GM04503 (cell line): ENCODE data around the gene MEX3A.
A peak's percentile ranks its signal among the peaks of the same experiment; 100 is the strongest.
"Not testable (repeated sequence)": the region's sequence is repeated elsewhere in the genome, so short reads cannot be mapped to it uniquely, and the experiment has no call there.

ENCODE experiments used
- DNase-seq: peaks from one replicate; pipeline ENCODE4 v3.0.0-alpha.2; 2012; ENCODE audit warnings: low read depth

The MEX3A gene

DNA sequence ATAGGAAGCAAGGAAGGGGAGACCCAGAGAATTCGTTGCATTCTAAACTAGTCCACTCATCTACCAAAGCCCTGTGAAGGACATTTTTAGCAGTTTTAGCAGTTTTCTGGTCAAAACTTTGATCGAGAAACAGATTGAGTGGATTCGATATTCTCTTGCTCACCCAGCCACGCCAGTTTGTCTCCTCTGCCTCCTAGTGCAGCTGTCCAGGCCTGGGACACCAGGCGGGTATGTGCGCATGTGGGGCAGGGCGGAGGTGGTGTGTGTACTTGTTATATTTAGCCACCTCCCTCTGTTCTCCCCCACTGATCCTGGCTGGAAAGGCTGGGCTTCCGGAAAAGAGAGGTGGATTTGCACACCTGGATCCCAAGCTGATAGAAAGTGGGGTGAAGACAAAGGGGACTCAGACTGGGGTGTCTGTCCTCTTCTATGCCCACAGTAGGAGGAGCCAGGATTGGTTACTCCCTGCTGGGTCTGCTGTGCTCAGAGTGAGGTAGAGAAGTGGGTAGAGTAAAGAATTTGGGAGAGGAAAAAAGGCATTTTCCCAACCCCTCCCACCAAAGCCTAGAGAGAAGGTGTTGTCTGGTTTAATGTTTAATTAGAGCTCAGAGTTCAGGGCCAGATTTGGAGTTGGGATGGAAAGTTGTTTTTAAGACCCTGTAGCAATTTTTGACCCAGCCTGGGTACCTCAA, 36.1 kb upstream of the MEX3A start:
- DNase-seq, result no peak

DNA sequence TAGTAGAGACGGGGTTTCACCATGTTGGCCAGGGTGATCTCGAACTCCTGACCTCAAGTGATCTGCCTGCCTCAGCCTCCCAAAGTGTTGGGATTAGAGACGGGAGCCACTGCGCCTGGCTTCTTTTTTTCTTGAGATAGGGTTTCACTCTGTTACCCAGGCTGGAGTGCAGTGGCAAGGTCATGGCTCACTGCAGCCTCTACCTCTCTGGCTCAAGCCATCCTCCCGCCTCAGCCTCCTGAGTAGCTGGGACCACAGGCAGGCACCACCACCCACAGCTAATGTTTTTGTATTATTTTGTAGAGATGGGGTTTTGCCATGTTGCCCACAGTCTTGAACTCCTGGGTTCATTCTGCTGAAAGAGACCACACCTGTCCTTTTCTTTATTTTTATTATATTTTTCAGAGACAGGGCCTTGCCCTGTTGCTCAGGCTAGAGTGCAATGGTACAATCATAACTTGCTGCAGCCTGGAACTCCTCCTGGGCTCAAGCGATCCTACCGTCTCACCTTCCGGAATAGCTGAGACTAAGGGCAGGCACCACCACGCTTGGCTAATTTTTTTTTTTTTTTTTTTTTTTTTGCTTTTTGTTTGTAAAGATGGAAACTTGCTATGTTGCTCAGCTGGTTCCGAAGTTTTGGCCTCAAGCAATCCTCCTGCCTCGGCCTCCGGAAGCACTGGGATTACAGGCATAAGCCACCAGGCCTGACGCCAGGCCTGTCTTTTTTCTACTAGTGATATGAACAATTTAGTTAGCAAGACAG, 35.3 kb upstream of the MEX3A start:
- no peak for DNase-seq

DNA sequence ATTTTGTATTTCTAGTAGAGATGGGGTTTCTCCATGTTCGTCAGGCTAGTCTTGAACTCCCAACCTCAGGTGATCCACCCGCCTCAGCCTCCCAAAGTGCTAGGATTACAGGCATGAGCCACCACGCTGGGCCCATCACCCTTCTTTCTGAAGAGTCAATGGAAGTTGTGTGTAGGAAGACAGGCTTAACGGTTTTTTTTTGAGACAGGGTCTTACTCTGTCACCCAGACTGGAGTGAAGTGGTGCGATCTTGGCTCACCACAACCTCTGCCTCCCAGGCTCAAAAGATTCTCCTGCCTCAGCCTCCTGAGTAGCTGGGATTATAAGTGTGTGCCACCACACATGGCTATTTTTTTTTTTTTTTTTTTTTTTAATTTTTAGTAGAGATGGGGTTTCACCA, 34.5 kb upstream of the MEX3A start:
- not testable (repeated sequence) for DNase-seq

GRCh38 chr1:156115514-156116374, 33.5 kb upstream of the MEX3A start:
- peak; percentile 31 for DNase-seq

GRCh38 chr1:156114919-156115513, 32.8 kb upstream of the MEX3A start:
- no peak for DNase-seq

GRCh38 chr1:156114101-156114918, 32.0 kb upstream of the MEX3A start, which contains the start of gene LMNA:
LMNA (plus strand) TSS chr1:156114711; CDS start chr1:156114919, 208 bp downstream.
- peak; percentile 90 for DNase-seq

DNA sequence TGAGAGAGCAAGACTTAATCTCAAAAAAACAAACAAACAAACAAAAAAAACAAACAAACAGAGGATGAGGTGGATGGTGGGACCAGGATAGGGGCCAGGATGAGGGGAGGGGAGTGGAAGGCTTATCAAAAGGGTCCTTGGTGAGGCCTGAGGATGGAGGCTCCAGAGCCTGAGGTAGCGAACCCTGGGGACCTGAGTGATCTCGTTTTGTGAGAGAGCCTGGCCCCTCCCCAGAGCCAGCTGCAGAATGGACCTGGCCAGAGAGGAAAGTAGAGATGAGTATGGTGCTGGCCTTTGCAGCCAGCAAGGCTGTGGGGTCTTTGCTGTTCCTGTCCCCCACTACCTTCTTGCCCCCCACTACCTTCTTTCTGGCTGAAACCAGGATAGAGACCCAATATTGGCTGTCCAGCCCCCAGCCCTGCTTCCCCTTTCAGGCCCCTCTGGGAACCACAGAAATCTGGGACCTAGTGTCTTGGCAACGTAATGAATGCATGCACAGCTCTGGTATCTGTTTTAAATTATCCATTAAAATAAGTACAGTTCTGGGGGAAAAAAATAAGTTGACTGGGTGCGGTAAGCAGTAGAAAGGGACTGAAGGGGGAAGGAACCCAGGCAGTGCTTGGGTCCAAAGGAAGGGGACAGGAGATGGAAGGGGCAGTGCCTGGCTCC, 31.2 kb upstream of the MEX3A start:
- no peak for DNase-seq

DNA sequence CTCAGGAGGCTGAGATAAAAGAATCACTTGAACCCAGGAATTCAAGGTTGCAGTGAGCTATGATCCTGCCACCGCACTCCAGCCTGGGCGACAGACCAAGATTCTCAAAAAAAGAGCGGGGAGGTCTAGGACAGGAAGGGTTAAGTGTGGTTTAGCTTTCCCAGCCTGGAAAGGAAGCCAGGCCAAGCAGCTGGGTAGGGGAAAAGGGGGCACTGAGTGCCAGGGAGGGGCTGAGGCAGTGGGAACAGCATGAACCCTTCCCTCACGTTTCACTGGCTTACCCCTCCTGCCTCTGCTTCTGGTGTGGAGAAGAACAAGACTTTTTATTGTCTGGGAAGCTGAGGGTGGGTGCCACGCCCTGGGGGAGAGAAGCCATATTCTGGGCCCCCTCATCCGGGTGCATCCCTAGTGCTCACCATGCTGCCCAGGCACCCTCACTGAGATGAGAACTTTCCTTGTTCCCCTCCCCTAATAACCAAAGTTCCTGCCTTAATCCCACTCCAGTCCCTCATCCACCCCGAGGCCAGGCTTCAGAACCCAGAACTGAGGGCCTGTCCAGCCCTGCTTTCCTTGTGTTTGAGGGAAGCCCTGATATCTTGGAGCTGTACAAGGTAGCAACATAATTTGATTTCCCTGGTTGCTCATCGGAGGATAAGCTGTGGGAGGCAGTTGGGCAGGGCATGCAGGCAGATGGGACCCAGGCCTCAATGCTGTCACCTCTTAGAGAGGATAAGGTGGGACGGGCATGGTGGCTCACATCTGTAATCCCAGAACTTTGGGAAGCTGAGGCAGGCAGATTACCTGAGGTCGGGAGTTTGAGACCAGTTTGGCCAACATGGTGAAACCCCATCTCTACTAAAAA, 30.2 kb upstream of the MEX3A start:
- DNase-seq, result no peak

DNA sequence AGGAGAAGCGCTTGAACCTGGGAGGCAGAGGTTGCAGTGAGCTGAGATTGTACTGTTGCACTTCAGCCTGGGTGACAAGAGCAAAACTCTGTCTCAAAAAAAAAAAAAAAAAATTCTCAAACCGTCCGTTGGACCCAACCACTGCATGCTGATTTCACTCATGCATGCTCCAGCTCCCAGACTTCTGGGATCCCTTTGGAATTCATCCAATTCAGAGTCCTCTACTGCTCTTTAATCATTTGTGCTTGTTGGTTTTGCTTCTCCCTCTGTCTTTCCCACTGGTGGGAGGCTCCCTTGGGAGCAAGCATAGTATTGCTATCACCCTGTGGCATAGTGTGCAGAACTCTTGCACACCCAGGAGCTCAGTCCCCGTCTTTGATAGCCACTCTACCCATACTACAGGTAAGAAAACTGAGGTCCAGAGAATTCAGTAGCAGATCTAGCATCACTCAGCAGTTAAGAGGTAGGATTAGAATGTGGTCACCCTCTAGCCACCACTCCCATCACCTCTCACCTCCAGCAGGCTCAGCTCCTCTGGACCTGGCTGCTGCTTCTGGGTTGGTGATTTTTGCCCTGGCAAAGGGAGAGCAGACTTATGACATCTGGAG, 29.2 kb upstream of the MEX3A start:
- no peak for DNase-seq

DNA sequence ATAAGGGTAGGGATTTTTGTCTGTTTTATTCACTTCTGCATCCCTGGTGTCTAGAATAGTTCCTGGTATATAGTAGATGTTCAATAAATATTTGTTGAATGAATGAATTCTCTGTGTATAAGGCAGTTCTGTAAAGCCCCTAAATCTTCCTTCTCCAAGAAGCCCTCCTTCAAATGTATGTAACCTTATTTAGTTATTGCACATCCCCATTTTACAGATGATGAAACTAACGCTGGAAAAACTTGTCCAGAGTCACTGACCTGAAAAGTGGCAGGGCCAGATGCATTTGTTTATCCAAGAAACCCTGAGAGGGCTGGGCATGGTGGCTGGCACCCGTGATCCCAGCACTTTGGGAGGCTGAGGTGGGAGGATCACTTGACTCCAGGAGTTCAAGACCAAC, 28.0 kb upstream of the MEX3A start:
- no peak for DNase-seq

- no peak for DNase-seq
Observed at GRCh38 chr1:156108664-156109241, 26.5 kb upstream of the MEX3A start.

DNA sequence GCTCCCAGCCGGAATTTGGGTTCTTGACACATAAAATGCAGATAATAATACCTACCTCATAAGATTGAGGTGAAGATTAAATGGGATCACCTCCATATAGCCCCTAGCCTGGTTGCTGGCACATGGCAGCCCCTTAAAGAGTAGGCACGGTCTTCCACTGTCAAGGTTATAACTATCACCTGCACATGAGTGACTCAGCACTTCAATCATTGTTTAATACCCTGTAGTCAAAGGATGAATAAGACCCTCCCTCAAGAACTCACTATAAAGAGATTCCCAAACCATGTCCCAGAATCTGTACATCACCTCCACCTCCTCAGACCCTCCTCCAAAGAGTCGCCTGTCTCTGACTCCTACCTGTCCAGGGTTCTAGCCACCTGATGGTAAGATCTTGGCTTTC, 25.8 kb upstream of the MEX3A start:
- no peak for DNase-seq

DNA sequence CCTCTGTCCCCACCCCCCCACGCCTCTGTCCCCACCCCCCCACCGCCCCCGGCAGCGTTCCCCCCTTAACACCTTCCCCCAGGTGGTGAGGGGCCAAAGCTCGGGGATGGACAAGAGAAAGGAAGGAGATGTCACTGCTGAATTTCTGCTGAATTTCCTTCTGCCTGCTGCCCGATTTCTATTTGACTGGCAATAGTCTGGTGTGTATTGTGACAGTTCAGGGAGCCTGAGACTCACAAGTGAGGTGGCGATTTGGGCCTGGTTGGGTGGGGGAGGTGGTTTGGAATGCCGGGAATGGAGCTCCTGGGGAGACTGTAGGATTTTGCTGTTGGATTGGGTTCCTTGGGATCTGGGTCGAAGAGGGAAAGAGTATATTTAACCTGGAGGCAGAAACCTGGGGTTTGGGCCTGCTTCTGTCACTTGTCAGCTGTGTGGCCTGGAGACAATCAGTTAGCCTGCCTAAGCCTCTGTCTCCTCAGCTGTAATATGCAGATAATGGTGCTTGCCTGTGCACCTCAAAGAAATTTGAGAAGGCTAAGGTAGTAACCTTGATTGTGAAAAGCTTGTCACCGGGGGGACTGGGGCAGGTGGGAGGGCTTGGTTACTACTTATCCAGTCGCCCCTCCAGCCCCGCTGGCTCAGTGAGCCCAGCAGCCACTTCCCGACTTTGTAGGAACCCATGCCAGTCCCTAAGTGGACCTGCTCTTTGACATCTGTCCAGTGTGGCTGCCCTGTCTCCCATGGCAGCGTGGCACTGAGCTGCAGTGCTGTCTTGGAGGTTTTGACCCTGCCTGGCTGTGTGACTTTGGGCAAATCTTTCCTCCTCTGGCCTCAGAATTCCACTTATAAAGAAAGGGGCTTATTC, 24.6 kb upstream of the MEX3A start:
- DNase-seq, result no peak

DNA sequence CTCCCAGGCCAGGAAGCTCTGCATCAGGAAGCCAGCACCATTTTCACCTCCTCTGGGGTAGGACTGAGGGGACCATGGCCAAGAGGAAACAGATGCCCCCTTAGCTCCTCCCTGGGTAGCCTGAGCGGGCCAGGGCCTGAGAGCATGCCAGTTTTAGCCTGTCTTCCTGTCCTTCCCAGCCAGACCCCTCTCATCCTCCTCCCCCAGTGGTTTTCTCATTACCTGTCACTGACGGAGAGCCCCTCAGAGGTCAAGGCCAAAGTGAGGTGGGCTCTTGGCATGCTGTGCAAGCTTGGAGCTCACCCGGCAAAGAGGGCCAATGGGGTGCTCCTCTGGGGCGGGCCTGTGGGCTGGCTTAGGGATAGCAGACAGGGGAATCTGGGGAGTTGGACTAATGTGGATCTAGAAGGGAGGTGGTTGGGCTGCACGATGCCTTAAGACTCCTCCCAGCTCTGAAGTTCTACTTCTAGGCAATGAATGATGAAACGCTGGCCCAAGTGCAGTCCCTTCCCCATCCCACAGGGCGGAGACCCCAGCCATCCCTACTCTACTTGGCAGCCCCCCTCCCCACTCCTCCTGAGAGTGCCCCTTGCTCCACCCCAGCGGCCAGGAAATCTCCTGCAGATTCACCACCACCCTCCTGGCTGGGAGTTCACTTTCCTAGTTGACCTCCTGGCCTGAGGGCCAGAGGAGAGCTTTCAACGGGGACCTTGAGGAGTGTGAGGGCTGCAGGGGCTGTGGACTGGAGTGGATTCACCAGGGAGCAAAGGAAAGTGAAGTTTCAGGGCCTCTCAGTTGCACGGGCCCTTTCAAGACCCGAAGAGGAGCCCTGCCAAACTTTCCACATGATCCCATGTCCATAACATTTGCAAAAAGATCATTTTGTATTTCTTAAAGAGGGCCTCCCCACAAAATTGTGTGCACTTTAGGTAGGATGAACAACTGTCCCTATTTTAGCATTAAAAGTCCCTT, 22.9 kb upstream of the MEX3A start:
- no peak for DNase-seq

DNA sequence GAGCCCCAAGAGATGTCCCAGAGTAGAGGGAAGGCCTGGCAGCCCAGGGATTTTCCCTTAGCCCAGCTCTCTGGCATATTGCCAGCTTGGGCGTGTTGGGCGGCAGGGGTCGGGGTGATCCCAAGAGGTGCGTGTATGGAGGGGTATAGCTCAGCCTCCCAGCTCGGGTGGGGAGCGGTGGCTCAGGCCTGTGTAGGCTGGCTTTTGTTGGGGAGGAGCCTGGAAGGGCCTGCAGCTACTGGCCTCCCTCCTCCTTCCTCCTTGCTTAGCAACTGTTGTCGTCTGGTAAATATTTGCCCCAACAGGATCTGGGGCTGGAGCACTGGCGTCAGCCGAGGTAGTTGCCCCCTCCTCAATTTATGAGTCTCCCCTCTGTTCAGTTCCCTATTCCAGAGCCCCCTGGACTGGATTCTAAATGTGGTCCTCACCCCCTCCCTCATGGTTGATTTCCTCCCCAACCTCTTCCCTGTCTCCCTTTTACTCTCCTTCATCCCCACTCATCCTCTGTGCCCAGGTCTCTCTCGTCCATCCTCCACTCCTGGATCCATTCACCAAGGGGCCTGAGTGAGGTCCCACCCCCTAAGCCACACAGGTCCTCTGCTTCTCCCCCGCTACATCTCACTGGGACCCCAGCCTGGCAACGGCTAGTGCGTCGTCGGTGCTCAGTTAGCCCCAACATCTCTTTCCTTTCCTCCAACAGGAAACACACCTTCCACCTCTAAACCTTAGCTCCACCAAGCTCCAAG, 22.0 kb upstream of the MEX3A start:
- no peak for DNase-seq

DNA sequence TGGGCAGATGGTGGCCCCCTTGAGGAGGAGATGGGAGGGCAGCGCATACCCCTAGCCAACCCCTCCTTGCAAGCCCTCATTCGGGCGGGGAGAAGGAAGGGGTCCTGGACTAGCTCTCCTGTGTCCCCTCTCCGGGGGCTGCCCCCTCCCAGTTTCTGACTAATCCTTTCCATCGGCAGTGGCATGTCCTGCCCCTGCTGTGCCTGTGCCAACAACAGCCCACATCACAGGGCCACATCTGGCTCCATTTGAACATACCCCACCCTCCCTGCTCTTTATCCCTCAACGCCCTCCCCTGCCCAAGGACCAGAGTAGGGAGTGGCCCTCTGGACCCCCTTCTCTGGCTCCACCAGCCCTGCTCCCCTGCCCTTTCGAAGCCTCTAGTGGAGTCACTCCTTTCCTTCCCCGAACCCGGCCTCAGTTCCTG, 21.3 kb upstream of the MEX3A start:
- DNase-seq, result no peak
